Measurements from ENCODE around the gene TARP.
"Not testable (repeated sequence)": the region's sequence is repeated elsewhere in the genome, so short reads cannot be mapped to it uniquely, and the experiment has no call there.

Gene TARP

GRCh38 chr7:38262026-38262425 lies 11.4 kb downstream of the TARP start:
- H2AK5ac ChIP-seq (ENCODE audit: low read depth, low read length); dilution Hi-C loops (cut with HindIII; ENCODE audit: low sequenced_read_pairs, unreplicated experiment); H3K4me1 ChIP-seq (ENCODE audit: control insufficient read depth, insufficient read depth, low read length); H3K14ac ChIP-seq (replicated peaks; ENCODE audit: low read depth, low read length); H2BK20ac ChIP-seq (ENCODE audit: low read depth, low read length); H3K4ac ChIP-seq (ENCODE audit: low read depth, low read length); H4K91ac ChIP-seq (ENCODE audit: insufficient read depth, low read depth, low read length); H2BK5ac ChIP-seq (ENCODE audit: low read depth, low read length, poor library complexity, severe bottlenecking); H2BK15ac ChIP-seq (ENCODE audit: low read depth, low read length); H3K27me3 ChIP-seq (ENCODE audit: control insufficient read depth, insufficient read depth, low read length); H2AK9ac ChIP-seq (replicated peaks; ENCODE audit: low read depth, low read length, poor library complexity); H4K20me1 ChIP-seq (ENCODE audit: insufficient read depth, low read length); H3K4me3 ChIP-seq (ENCODE audit: insufficient read depth, low read depth, low read length); CTCF ChIA-PET; H3K36me3 ChIP-seq (ENCODE audit: control insufficient read depth, insufficient read depth, low read length); in situ Hi-C loops (cut with MboI; ENCODE audit: low sequenced_read_pairs); POLR2A ChIA-PET (ENCODE audit: unreplicated experiment); H3K23ac ChIP-seq (ENCODE audit: low read depth, low read length); H3K79me1 ChIP-seq (ENCODE audit: low read depth in 1 of 2, low read length in 2 of 2); H3K27ac ChIP-seq (ENCODE audit: insufficient read depth, low read length); H3K9me3 ChIP-seq (ENCODE audit: control insufficient read depth, insufficient read depth, low read length); H3K4me2 ChIP-seq (ENCODE audit: low read depth, low read length); DNase-seq; H3K9ac ChIP-seq (ENCODE audit: low read depth, low read length); H3K56ac ChIP-seq (ENCODE audit: extremely low read depth, insufficient read depth, low read length); ATAC-seq (ENCODE audit: low read depth); BruUV-seq (replicated peaks); H4K5ac ChIP-seq (ENCODE audit: low read depth, low read length); H2AFZ ChIP-seq (replicated peaks; ENCODE audit: low read length, poor library complexity); H2BK120ac ChIP-seq (ENCODE audit: low read depth, low read length); H3K18ac ChIP-seq (ENCODE audit: low read depth, low read length); intact Hi-C loops (cut with micrococcal nuclease); H4K8ac ChIP-seq (ENCODE audit: low read depth in 2 of 2, low read length in 2 of 2); H3K9me1 ChIP-seq (ENCODE audit: insufficient read depth, low read length): not testable (repeated sequence)
- WGBS, 2 experiments (ENCODE audit: extremely low coverage in 2 of 2, insufficient read length in 1 of 2): 0% methylated on average over 1 of the region's 2 CpGs; no CpG with 5 or more reads in 1 of the 2 experiments

- H2BK20ac ChIP-seq (ENCODE audit: low read depth, low read length); H3K4me2 ChIP-seq (ENCODE audit: low read depth, low read length); in situ Hi-C loops (cut with MboI; ENCODE audit: low sequenced_read_pairs); H3K79me1 ChIP-seq (ENCODE audit: low read depth in 1 of 2, low read length in 2 of 2); H3K9me3 ChIP-seq (ENCODE audit: control insufficient read depth, insufficient read depth, low read length); H2BK120ac ChIP-seq (ENCODE audit: low read depth, low read length); CTCF ChIA-PET; H3K4me3 ChIP-seq (ENCODE audit: insufficient read depth, low read depth, low read length); intact Hi-C loops (cut with micrococcal nuclease); H3K23ac ChIP-seq (ENCODE audit: low read depth, low read length); BruUV-seq (replicated peaks); H2BK15ac ChIP-seq (ENCODE audit: low read depth, low read length); H3K56ac ChIP-seq (ENCODE audit: extremely low read depth, insufficient read depth, low read length); DNase-seq; H4K20me1 ChIP-seq (ENCODE audit: insufficient read depth, low read length); H4K8ac ChIP-seq (ENCODE audit: low read depth in 2 of 2, low read length in 2 of 2); POLR2A ChIA-PET (ENCODE audit: unreplicated experiment); H2AK9ac ChIP-seq (replicated peaks; ENCODE audit: low read depth, low read length, poor library complexity); H3K27ac ChIP-seq (ENCODE audit: insufficient read depth, low read length); dilution Hi-C loops (cut with HindIII; ENCODE audit: low sequenced_read_pairs, unreplicated experiment); H2BK5ac ChIP-seq (ENCODE audit: low read depth, low read length, poor library complexity, severe bottlenecking); H3K9me1 ChIP-seq (ENCODE audit: insufficient read depth, low read length); H3K27me3 ChIP-seq (ENCODE audit: control insufficient read depth, insufficient read depth, low read length); H4K91ac ChIP-seq (ENCODE audit: insufficient read depth, low read depth, low read length); ATAC-seq (ENCODE audit: low read depth); H3K36me3 ChIP-seq (ENCODE audit: control insufficient read depth, insufficient read depth, low read length); H2AFZ ChIP-seq (replicated peaks; ENCODE audit: low read length, poor library complexity); H3K18ac ChIP-seq (ENCODE audit: low read depth, low read length); H3K9ac ChIP-seq (ENCODE audit: low read depth, low read length); H2AK5ac ChIP-seq (ENCODE audit: low read depth, low read length); H3K4ac ChIP-seq (ENCODE audit: low read depth, low read length); H4K5ac ChIP-seq (ENCODE audit: low read depth, low read length); H3K14ac ChIP-seq (replicated peaks; ENCODE audit: low read depth, low read length); H3K4me1 ChIP-seq (ENCODE audit: control insufficient read depth, insufficient read depth, low read length): not testable (repeated sequence)
- no CpG with 5 or more reads among the region's 12 CpGs for WGBS, 2 experiments (ENCODE audit: extremely low coverage in 2 of 2, insufficient read length in 1 of 2)
These were observed 11.8 kb downstream of the TARP start for GRCh38 chr7:38261601-38262000.
